VCaP (cell line): ENCODE measurements around the gene PHKA1.
A peak's percentile ranks its signal among the peaks of the same experiment; 100 is the strongest.
"Not testable (repeated sequence)": the region's sequence is repeated elsewhere in the genome, so short reads cannot be mapped to it uniquely, and the experiment has no call there.

Experiments used
- H3K27ac ChIP-seq: fragments of 450-650 bp; 2 replicates; pipeline ENCODE4 v1.5.1; 2017
- TF ChIP-seq, protein P1 (sequence below): fragments of 450-650 bp; conservative IDR thresholded peaks from 2 replicates; pipeline ENCODE4 v1.5.1; 2017; ENCODE audit warnings: mild to moderate bottlenecking, moderate library complexity

PHKA1 gene

GRCh38 chrX:72713599-72714477 lies at the start of gene PHKA1:
PHKA1 (minus strand) TSS chrX:72714306; CDS start chrX:72713880, 426 bp downstream.
- H3K27ac ChIP-seq, result peak within 1 kb of the TSS; percentile 90

- H3K27ac ChIP-seq, result not testable (repeated sequence)
These were observed 46.3 kb upstream of the PHKA1 start for GRCh38 chrX:72760454-72760853.

DNA sequence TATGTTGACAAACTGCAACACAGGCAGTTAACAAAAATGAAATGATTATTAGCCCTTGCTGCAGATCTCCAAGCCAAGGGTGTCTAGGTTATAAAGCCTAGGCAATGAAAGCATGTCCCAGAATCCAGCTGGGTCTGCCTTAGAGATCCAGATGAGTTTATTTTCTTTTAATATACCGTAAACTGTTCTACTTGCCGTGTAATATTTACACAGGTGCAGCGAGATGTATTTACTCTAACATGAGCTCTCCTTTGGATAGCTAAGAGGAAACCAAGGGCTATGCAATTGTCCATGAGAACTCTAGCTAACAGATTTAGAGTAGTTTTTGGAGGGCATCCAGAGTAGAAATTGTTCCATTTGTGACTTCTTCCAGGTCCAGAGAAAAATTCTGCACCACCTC lies 34.4 kb upstream of the PHKA1 start:
- not testable (repeated sequence) for H3K27ac ChIP-seq

- not testable (repeated sequence) for H3K27ac ChIP-seq
These were observed 31.4 kb upstream of the PHKA1 start for GRCh38 chrX:72745546-72745945.

DNA sequence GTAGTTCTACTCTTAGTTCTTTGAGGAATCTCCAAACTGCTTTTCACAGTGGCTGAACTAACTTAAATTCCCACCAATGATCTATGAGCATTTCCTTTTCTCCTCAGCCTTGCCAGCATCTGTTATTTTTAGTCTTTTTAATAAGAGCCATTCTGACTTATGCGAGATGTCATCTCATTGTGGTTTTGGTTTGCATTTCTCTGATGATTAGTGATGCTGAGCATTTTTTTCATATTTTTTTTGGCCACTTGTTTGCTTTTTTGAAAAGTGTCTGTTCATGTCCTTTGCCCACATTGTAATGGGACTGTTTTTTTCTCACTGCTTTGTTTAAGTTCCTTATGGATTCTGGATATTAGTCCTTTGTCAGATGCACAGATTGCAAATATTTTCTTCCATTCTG lies 21.5 kb upstream of the PHKA1 start:
- TF ChIP-seq, protein P1, sequence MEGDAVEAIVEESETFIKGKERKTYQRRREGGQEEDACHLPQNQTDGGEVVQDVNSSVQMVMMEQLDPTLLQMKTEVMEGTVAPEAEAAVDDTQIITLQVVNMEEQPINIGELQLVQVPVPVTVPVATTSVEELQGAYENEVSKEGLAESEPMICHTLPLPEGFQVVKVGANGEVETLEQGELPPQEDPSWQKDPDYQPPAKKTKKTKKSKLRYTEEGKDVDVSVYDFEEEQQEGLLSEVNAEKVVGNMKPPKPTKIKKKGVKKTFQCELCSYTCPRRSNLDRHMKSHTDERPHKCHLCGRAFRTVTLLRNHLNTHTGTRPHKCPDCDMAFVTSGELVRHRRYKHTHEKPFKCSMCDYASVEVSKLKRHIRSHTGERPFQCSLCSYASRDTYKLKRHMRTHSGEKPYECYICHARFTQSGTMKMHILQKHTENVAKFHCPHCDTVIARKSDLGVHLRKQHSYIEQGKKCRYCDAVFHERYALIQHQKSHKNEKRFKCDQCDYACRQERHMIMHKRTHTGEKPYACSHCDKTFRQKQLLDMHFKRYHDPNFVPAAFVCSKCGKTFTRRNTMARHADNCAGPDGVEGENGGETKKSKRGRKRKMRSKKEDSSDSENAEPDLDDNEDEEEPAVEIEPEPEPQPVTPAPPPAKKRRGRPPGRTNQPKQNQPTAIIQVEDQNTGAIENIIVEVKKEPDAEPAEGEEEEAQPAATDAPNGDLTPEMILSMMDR, result no peak
- H3K27ac ChIP-seq, result no peak overlapping the region

DNA sequence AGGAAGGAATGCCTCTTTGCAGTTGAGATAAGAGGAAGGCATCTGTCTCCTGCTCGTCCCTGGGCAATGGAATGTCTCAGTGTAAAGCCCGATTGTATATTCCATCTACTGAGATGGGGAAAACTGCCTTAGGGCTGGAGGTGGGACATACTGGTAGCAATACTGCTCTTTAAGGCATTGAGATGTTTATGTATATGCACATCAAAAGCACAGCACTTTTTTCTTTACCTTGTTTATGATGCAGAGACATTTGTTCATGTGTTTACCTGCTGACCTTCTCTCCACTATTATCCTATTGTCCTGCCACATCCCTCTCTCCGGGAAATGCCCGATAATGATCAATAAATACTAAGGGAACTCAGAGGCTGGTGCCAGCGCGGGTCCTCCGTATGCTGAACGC lies 19.5 kb upstream of the PHKA1 start:
- H3K27ac ChIP-seq, result not testable (repeated sequence)

DNA sequence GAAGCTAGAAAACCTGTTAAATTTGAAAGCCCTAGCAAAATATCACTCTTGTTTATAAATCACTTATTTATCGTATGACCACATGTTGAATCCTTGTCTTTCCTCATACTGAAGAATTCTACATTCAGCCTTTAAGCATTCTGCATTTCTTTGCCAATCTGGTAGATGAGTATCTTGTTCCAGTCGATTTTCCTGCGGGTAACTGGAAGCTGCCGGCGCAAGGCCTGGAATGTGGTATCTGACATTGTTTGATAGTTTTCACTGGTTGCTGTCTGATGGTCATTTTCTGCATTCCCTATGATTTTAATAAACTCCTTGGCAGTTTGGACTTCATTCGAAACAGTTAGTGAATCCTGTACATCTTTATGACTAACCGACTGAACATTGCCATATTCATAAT lies 13.7 kb upstream of the PHKA1 start:
- no peak overlapping the region for H3K27ac ChIP-seq
- TF ChIP-seq, protein P1, result no peak

- TF ChIP-seq, protein P1, result no peak
- no peak overlapping the region for H3K27ac ChIP-seq
These were observed 2.7 kb upstream of the PHKA1 start for GRCh38 chrX:72716766-72717165.

- TF ChIP-seq, protein P1, result no peak
- H3K27ac ChIP-seq, result no peak overlapping the region
These were observed 1.4 kb upstream of the PHKA1 start for GRCh38 chrX:72715546-72715945.

GRCh38 chrX:72714478-72714916 lies 391 bp upstream of the PHKA1 start:
- peak overlapping the region; percentile 90 for H3K27ac ChIP-seq

More at GRCh38 chrX:72714478-72714916, 391 bp upstream of the PHKA1 start:
- TF ChIP-seq, protein P1, result no peak
